ENCODE measurements around the gene AOPEP.

Gene AOPEP

GRCh38 chr9:94685359-94685758 is 41.1 kb upstream of the AOPEP start:
- no peak for TF ChIP-seq CTCF (IDR thresholded peaks at IDR 0.05; ENCODE audit: insufficient read depth, missing control alignments)
- FAIRE-seq: no peak
- no peak for DNase-seq (ENCODE audit: insufficient read length, low spot score)

GRCh38 chr9:94687451-94687850 is 39.0 kb upstream of the AOPEP start:
- FAIRE-seq (no peak), DNase-seq (ENCODE audit: insufficient read length, low spot score) (no peak)
- no peak for TF ChIP-seq CTCF (IDR thresholded peaks at IDR 0.05; ENCODE audit: insufficient read depth, missing control alignments)

GRCh38 chr9:94690344-94690743 is 36.2 kb upstream of the AOPEP start:
- no peak for TF ChIP-seq CTCF (IDR thresholded peaks at IDR 0.05; ENCODE audit: insufficient read depth, missing control alignments)
- FAIRE-seq: no peak
- no peak for DNase-seq (ENCODE audit: insufficient read length, low spot score)

- no peak for FAIRE-seq
- DNase-seq (ENCODE audit: insufficient read length, low spot score): no peak
- TF ChIP-seq CTCF (IDR thresholded peaks at IDR 0.05; ENCODE audit: insufficient read depth, missing control alignments): no peak
These were observed 33.9 kb upstream of the AOPEP start for GRCh38 chr9:94692601-94693000.

GRCh38 chr9:94693485-94694204 is 32.9 kb upstream of the AOPEP start:
- FAIRE-seq: no peak
- no peak for DNase-seq (ENCODE audit: insufficient read length, low spot score)
- no peak for TF ChIP-seq CTCF (IDR thresholded peaks at IDR 0.05; ENCODE audit: insufficient read depth, missing control alignments)

GRCh38 chr9:94696545-94696944 is 30.0 kb upstream of the AOPEP start:
- no peak for TF ChIP-seq CTCF (IDR thresholded peaks at IDR 0.05; ENCODE audit: insufficient read depth, missing control alignments)
- no peak for FAIRE-seq
- no peak for DNase-seq (ENCODE audit: insufficient read length, low spot score)

- TF ChIP-seq CTCF (IDR thresholded peaks at IDR 0.05; ENCODE audit: insufficient read depth, missing control alignments): no peak
- DNase-seq (ENCODE audit: insufficient read length, low spot score) (no peak), FAIRE-seq (no peak)
These were observed 28.4 kb upstream of the AOPEP start for GRCh38 chr9:94697972-94698581.

All from D721Med (cell line).